GM19324 (cell line): ENCODE data around the gene AMBRA1.
A peak's percentile ranks its signal among the peaks of the same experiment; 100 is the strongest.

Source experiments
- ATAC-seq: cut with Tn5 transposase; IDR thresholded peaks from one replicate; pipeline ENCODE4 v1.9.1; 2021; ENCODE audit warnings: mild to moderate bottlenecking, moderate library complexity; ENCODE audit not compliant: unreplicated experiment, low FRiP score

The AMBRA1 gene

GRCh38 chr11:46593550-46594373 is at the start of gene AMBRA1:
Gene AMBRA1, minus strand, starts transcription at chr11:46594023. Its CDS starts 45,643 bp downstream, at chr11:46548380.
- peak; percentile 82 for ATAC-seq

- no peak for ATAC-seq
Observed at GRCh38 chr11:46643531-46643930, 49.7 kb upstream of the AMBRA1 start.

GRCh38 chr11:46642627-46643335 is 49.0 kb upstream of the AMBRA1 start:
- no peak for ATAC-seq

GRCh38 chr11:46641639-46642038 is 47.8 kb upstream of the AMBRA1 start:
- no peak for ATAC-seq

GRCh38 chr11:46640036-46640788 is 46.4 kb upstream of the AMBRA1 start:
- no peak for ATAC-seq

GRCh38 chr11:46639197-46639839 is 45.5 kb upstream of the AMBRA1 start:
- ATAC-seq = no peak

- ATAC-seq = no peak
Observed at GRCh38 chr11:46637546-46637945, 43.7 kb upstream of the AMBRA1 start.

- no peak for ATAC-seq
Observed at GRCh38 chr11:46635557-46636139, 41.8 kb upstream of the AMBRA1 start.

- no peak for ATAC-seq
Observed at GRCh38 chr11:46633291-46634217, 39.7 kb upstream of the AMBRA1 start.

GRCh38 chr11:46632502-46632901 is 38.7 kb upstream of the AMBRA1 start:
- no peak for ATAC-seq

GRCh38 chr11:46631676-46632075 is 37.9 kb upstream of the AMBRA1 start:
- no peak for ATAC-seq

GRCh38 chr11:46630237-46630636 is 36.4 kb upstream of the AMBRA1 start:
- ATAC-seq = no peak

GRCh38 chr11:46628961-46629360 is 35.1 kb upstream of the AMBRA1 start:
- no peak for ATAC-seq

- ATAC-seq = no peak
Observed at GRCh38 chr11:46625406-46625805, 31.6 kb upstream of the AMBRA1 start.

- no peak for ATAC-seq
Observed at GRCh38 chr11:46618837-46619236, 25.0 kb upstream of the AMBRA1 start.

- ATAC-seq = no peak
Observed at GRCh38 chr11:46617972-46618314, 24.1 kb upstream of the AMBRA1 start.

GRCh38 chr11:46617134-46617971 is 23.5 kb upstream of the AMBRA1 start, which contains the start of the genes ATG13 and HARBI1:
Gene ATG13, plus strand, starts transcription at chr11:46617553. Its CDS starts 26,739 bp downstream, at chr11:46644292.
Gene HARBI1, minus strand, starts transcription at chr11:46617227. Its CDS starts 990 bp downstream, at chr11:46616237.
- peak; percentile 98 for ATAC-seq

GRCh38 chr11:46616551-46617133 is 22.8 kb upstream of the AMBRA1 start:
- ATAC-seq = no peak
